CD4-positive, alpha-beta T cell treated with Interleukin-21 for 1 hour (primary cell): ENCODE data around the gene MT1F.
"Not testable (repeated sequence)": the region's sequence is repeated elsewhere in the genome, so short reads cannot be mapped to it uniquely, and the experiment has no call there.

Source experiments
- DNase-seq: peaks from one replicate; pipeline ENCODE4 v3.0.0-alpha.2; 2020

Gene MT1F

GRCh38 chr16:56657555-56658326 lies at the start of gene MT1F:
Gene MT1F, plus strand, starts transcription at chr16:56657959. Its CDS starts 100 bp downstream, at chr16:56658059.
- DNase-seq: peak; percentile 72

- DNase-seq: peak; percentile 85
Observed at GRCh38 chr16:56608043-56608875, 49.5 kb upstream of the MT1F start, which contains the start of gene MT2A. Gene MT2A, plus strand, starts transcription at chr16:56608584. Its CDS starts 72 bp downstream, at chr16:56608656.

- DNase-seq: no peak
Observed at GRCh38 chr16:56608876-56609462, 48.8 kb upstream of the MT1F start.

- DNase-seq: peak; percentile 81
Observed at GRCh38 chr16:56609463-56609921, 48.3 kb upstream of the MT1F start.

GRCh38 chr16:56610017-56610608 lies 47.6 kb upstream of the MT1F start:
- peak; percentile 76 for DNase-seq

- DNase-seq: no peak
Observed at GRCh38 chr16:56610609-56611111, 47.1 kb upstream of the MT1F start.

GRCh38 chr16:56611281-56611833 lies 46.4 kb upstream of the MT1F start:
- no peak for DNase-seq

GRCh38 chr16:56613706-56614105 lies 44.1 kb upstream of the MT1F start:
- no peak for DNase-seq

- no peak for DNase-seq
Observed at GRCh38 chr16:56614549-56614991, 43.2 kb upstream of the MT1F start.

- no peak for DNase-seq
Observed at GRCh38 chr16:56615353-56615752, 42.4 kb upstream of the MT1F start.

- no peak for DNase-seq
Observed at GRCh38 chr16:56616608-56617211, 41.0 kb upstream of the MT1F start.

GRCh38 chr16:56617212-56618085 lies 40.3 kb upstream of the MT1F start:
- DNase-seq: peak; percentile 45

- DNase-seq: no peak
Observed at GRCh38 chr16:56618138-56618537, 39.6 kb upstream of the MT1F start.

GRCh38 chr16:56620339-56620897 lies 37.3 kb upstream of the MT1F start:
- DNase-seq: no peak

- DNase-seq: not testable (repeated sequence)
Observed at GRCh38 chr16:56621665-56622445, 35.9 kb upstream of the MT1F start.

GRCh38 chr16:56623184-56623583 lies 34.6 kb upstream of the MT1F start:
- not testable (repeated sequence) for DNase-seq

- DNase-seq: no peak
Observed at GRCh38 chr16:56623637-56624036, 34.1 kb upstream of the MT1F start.

- no peak for DNase-seq
Observed at GRCh38 chr16:56625140-56625942, 32.4 kb upstream of the MT1F start, which contains the start of gene MT1E. Gene MT1E, plus strand, starts transcription at chr16:56625781. Its CDS starts 71 bp downstream, at chr16:56625852.
